Inflammatory macrophage treated with lipopolysaccharide for 1 hour (primary cell): ENCODE results near the gene ZBTB8A.
"Not testable (repeated sequence)": the region's sequence is repeated elsewhere in the genome, so short reads cannot be mapped to it uniquely, and the experiment has no call there.

Experiments
- DNase-seq, 2 donors: peaks; one replicate each; pipeline ENCODE4 v3.0.0-alpha.2; 2020 to 2022

ZBTB8A gene

DNA sequence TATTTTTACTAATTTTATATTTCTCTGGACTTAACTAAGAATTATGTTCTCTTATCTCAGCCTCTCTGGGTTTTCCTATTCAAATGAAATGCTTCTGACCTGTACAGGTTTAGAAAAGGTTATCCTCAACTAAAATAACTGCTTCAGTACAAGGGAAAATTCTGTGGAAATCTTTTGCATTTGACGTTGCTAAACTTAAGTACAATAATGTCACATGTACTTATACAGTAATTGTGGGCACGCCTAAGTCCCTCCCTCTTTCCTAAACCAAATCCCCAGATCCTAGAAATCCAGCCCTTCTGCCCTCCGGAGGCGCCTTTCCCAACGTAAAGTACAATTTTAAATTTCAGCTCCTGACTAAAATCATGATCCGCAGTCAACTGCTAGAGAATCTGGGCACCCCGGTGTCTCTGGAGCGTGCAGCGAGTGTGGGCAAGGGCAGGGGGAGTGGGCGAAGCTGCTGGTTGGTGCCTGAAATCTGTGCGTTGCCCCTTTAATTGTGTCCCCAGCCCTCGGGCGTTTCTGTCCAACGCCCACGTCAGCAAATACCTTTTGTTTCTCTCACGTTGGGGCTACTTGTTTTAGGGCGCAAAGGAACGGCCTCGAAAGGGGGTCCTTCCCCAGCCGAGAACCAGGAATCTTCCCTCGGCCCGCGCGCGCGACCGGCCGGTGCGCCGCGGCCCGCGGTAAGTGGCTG, at the start of gene ZBTB8A:
Gene ZBTB8A (plus strand): TSS at position 541 of the 697 bp plus-strand sequence. CDS start 53,505 bp downstream, outside the sequence.
- DNase-seq: peak; percentile 40 to 65

- no peak for DNase-seq
These were observed 49.3 kb upstream of the ZBTB8A start for GRCh38 chr1:32489774-32490454.

- DNase-seq: no peak
These were observed 47.8 kb upstream of the ZBTB8A start for GRCh38 chr1:32491386-32491785.

DNA sequence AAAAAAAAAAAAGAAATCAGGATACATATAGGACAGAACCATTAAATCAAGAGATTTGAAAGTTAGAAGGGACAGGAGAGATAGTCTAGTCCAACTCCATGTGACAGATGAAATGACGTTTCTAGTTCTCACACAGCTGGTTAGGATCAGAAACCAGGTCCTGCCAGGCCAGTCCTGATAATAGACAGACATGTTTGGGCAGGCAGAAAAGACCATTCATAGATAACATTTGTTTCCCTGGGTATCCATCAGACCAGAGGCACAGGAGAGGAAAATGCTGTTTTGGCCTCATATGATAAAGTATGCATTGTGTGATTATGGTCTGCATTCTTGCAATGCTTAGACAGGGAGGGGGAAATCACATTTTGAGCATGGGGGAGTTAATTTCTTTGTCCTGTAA, 45.0 kb upstream of the ZBTB8A start:
- no peak for DNase-seq

GRCh38 chr1:32494711-32495337, 44.4 kb upstream of the ZBTB8A start:
- no peak for DNase-seq

DNA sequence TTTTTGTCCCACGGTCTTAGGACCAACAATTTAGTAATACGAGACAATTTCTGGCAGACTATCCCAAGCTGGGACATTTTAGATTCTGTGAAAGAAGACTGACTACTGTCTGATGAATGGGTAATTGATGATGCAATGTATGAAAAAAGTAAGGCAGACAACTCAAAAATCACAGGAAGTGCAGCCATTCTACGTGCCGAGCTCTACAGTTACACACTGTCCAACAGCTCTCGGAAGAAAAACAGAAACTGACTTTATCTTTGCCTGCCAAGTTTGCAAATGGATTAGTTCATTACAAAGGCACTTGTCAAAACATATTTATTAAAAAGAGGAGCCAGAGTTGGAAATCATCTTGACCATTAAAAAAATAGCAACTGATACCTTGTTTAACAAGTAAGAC, 43.1 kb upstream of the ZBTB8A start:
- no peak for DNase-seq

DNA sequence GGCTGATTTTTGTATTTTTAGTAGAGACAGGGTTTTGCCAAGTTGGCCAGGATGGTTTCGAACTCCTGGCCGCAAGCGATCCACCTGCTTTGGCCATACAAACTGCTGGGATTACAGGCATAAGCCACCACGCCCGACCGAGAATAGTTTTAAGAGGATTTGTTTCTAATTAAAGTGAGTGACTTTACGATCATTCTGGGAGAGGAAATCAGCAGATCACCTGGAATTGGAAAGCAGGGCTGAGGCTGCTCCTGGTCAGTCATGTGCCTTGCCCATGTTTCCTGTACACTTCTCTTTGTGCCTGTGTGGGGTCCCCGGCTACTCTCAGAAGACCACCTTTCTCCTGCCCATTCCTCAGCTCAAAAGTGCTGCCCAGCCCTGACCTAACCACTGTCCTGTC, 40.5 kb upstream of the ZBTB8A start:
- DNase-seq: no peak

GRCh38 chr1:32500387-32501209, 38.6 kb upstream of the ZBTB8A start:
- DNase-seq: peak; percentile 69 to 78

DNA sequence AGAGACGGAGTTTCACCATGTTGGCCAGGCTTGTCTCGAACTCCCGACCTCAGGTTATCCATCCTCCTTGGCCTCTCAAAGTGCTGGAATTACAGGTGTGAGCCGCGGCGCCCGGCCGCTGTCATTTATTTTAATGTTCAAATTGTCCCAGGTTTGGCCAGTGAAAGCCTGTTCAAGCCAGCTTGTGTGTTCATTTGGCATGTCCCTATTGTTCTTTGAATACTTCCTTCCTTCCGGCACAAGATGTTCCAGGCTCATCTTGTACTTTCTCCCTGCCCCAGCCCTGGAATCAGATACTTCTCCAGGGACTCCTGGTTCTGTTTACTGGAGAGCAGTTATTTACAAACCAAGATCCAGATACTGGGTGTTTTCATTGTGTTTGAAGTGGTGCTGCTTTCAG, 37.4 kb upstream of the ZBTB8A start:
- DNase-seq: no peak

GRCh38 chr1:32503153-32503552, 36.1 kb upstream of the ZBTB8A start:
- no peak for DNase-seq

DNA sequence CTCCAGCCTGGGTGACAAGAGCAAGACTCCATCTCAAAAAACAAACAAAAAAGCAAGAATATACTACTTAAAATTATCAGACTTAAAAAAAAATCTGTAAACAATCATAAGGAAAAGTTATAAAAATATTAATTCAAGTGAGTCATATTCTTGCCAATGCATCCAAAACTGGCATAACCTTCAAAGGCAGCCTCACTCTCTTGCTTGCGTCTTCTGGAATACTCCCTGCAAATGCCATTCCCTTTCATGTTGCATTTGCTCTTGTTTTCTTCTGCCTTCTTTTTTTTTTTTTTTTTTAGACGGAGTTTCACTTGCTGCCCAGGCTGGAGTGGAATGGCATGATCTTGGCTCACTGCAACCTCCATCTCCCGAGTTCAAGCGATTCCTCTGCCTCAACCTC, 32.2 kb upstream of the ZBTB8A start:
- no peak for DNase-seq

DNA sequence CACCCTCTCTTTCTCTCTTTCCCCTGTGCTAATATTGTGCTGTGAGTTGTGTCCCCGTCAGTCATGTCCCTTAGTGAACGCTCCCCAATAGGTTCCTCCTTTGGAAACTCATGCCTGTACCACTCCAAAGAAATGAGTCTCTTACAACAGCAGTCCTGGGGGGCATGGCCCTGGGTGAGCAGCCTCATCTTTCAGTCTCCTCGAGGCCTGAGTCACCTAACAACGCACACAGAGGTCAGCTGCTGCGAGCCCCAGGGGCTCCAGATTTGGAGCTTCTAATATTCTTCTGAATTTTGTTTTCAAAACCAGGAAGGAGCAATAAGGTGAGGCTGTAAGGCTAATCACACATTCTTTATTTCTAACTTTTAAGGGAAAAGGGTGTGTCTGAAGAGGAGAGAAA, 30.5 kb upstream of the ZBTB8A start:
- no peak for DNase-seq

DNA sequence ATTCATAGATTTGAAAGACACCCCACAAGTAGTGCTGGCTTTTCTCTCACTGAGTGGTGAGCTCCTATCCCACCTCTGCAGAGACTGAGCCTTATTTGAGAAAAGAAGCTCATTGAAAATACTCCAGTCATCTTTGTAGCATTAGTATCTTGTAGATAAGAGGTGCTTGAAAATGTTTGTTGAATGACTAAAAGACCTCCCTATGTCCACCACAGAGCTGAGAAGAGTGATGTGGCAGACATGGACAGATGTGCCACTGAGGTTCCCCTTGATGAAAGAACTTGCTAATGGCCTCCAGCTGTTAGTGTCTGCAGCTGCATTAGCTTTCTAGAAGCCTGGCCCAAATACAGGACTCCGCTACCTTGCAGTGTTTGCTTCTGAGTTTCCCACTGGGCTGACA, 29.3 kb upstream of the ZBTB8A start:
- DNase-seq: no peak

DNA sequence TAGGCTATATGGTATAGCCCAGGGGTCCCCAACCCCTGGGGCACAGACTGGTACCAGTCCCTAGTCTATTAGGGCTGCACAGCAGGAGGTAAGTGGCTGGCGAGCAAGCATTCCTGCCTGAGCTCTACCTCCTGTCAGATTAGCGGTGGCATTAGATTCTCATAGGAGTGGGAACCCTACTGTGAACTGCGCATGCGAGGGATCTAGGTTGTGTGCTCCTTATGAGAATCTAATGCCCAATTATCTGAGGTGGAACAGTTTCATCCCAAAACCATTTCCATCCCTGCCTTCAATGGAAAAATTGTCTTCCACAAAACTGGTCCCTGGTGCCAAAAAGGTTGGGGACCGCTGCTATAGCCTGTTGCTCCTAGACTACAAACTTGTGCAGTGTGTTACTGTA, 22.8 kb upstream of the ZBTB8A start:
- no peak for DNase-seq

DNA sequence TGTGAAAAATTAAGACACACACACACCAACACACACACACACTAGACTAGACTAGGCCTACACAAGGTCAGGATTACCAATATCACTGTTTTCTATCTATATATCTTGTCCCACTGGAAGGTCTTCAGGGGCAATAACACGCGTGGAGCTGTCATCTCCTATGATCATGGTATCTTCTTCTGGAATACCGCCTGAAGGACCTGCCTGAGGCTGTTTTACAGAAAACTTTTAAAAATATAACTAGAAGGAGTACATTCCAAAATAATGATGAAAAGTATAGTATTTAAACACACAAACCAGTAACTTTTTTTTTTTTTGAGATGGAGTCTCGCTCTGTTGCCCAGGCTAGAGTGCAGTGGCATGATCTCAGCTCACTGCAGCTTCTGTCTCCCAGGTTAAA, 20.3 kb upstream of the ZBTB8A start:
- DNase-seq: no peak

- DNase-seq: no peak
These were observed 18.1 kb upstream of the ZBTB8A start for GRCh38 chr1:32521165-32521564.

- DNase-seq: no peak
These were observed 14.2 kb upstream of the ZBTB8A start for GRCh38 chr1:32525053-32525452.

DNA sequence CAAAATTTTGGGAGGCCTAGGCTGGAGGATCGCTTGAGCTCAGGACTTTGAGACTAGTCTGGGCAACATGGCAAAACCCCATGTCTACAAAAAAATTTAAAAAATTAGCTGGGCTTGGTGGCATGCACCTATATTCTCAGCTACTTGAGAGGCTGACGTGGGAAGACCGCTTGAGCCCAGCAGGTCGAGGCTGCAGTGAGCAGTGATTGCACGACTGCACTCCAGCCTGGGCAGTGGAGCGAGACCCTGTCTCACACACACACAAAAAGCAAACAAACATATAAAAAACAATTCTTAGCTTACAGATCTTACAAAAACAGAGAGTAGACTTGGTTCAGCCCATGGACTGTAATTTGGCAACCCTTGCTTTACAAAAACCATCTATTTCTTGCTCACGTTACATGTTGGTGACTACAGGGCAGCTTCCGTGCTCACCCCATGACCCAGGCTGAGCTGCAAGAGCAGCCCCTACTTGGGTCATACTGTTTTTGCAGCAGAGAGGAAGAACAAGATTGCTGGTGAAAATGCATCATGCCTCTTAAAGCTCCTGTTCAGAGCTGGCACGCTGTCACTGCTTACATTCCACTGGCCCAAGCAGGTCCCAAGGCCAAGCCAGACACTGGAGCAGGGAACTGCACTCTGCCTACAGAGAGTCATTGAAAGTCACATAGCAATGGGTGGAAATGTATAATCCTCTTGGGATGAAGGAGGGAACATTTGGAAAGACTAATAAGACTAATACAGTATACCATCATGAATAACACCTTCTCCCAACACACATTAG, 13.4 kb upstream of the ZBTB8A start:
- no peak for DNase-seq

DNA sequence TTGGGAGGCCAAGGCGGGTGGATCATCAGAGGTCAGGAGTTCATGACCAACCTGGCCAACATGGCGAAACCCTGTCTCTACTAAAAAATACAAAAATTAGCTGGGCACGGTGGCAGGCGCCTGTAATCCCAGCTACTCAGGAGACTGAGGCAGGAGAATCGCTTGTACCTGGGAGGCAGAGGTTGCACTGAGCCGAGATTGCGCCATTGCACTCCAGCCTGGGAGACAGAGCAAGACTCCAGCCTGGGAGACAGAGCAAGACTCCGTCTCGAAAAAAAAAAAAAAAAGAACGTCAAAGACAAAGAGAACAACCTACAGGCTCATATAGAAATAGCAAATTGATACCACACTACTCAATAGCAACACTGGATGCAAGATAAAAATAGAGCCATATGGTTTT, 10.7 kb upstream of the ZBTB8A start:
- DNase-seq: not testable (repeated sequence)

DNA sequence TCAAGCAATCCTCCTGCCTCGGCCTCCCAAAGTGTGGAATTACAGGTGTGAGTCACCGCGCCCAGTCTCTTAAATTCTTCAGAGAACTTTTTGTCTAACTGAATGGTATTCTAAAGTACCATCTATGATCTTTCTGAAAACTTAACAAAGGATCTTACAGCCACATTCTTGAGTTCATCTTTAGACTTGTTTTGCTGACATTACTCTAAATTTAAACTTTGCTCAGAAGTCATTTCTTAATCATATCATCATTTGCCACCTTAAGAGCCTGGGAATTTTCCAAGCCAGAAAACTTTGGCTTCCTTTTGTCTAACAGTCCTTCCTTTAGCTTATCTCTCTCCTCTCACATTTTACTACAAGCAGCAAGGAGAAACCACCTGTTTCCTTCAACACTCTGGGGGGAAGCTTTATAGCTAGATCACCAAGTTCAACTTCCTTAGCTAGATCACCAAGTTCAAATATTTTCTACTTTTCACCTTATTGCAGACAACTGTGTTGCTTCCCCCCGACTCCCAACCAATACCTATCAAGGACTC, 5.4 kb upstream of the ZBTB8A start:
- no peak for DNase-seq

GRCh38 chr1:32536117-32536516, 3.1 kb upstream of the ZBTB8A start:
- peak; percentile 41 to 68 for DNase-seq

DNA sequence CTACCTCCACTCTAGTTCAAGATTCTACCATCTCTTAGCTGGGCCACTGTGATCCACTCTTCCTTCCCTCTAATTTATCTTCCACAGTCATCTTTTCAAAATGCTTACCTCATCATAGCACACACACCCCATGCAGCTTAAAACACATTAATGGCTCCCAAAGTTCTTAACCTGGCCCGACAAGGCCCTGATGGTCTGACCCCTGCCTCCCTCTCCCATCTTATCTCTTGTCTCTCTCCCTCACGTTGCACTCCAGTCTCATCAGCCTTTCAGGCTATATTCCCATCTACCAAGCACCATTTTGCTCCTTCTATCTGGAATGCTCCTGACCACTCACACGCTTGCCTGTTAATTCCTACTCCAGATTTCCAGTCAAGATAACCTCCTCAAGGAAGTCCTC, 2.5 kb upstream of the ZBTB8A start:
- DNase-seq: no peak
